ENCODE results near the gene GIGYF1.

DNA sequence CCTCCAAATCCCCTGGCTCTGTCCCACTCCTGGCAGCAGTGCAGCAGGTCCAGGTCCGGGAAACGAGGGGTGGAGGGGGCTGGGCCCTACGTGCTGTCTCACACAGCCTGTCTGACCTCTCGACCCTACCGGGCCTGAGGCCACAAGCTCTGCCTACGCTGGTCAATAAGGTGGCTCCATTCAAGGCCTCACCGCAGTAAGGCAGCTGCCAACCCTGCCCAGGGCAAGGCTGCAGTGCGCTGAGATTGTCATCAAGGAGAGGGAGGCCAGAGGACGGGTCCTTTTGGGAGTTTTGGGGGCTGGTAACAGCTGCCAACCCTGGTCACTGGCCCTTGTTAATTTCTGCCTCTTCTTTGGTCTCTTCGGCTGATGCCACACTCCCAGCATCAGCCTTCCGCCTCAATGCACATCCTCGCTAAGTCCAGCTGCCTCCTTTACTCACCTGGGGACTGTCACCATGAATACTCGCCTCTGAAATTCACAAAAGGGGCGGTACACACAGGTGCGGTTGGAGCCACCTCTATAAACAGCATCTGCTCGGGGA, 29.8 kb upstream of the GIGYF1 start:
- TF ChIP-seq, protein P1, sequence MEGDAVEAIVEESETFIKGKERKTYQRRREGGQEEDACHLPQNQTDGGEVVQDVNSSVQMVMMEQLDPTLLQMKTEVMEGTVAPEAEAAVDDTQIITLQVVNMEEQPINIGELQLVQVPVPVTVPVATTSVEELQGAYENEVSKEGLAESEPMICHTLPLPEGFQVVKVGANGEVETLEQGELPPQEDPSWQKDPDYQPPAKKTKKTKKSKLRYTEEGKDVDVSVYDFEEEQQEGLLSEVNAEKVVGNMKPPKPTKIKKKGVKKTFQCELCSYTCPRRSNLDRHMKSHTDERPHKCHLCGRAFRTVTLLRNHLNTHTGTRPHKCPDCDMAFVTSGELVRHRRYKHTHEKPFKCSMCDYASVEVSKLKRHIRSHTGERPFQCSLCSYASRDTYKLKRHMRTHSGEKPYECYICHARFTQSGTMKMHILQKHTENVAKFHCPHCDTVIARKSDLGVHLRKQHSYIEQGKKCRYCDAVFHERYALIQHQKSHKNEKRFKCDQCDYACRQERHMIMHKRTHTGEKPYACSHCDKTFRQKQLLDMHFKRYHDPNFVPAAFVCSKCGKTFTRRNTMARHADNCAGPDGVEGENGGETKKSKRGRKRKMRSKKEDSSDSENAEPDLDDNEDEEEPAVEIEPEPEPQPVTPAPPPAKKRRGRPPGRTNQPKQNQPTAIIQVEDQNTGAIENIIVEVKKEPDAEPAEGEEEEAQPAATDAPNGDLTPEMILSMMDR (IDR thresholded peaks at IDR 0.05) = no peak
- TF ChIP-seq POLR2AphosphoS5 (IDR thresholded peaks at IDR 0.05) = no peak
